Measurements from ENCODE around the gene PKLR.

PKLR gene

GRCh38 chr1:155322953-155323728 is 21.9 kb upstream of the PKLR start:
- H3K4me3 ChIP-seq (ENCODE audit: low read depth, low read length, poor library complexity, severe bottlenecking) = peak overlapping the region; percentile 83
- peak overlapping the region; percentile 97 for H3K4me2 ChIP-seq (ENCODE audit: low read length)
- peaks cover 22% of the 10 kb centered on the region; the same call in 1 of the 2 replicates for H3K36me3 ChIP-seq (ENCODE audit: insufficient read depth, low read length)
- H3F3A ChIP-seq (ENCODE audit: insufficient read depth, low read length) = peaks cover 4% of the 10 kb centered on the region; the same call in 1 of the 2 replicates
- no peak for TF ChIP-seq EZH2 (IDR thresholded peaks at IDR 0.05; ENCODE audit: borderline replicate concordance, low read length)
- TF ChIP-seq, protein P1, sequence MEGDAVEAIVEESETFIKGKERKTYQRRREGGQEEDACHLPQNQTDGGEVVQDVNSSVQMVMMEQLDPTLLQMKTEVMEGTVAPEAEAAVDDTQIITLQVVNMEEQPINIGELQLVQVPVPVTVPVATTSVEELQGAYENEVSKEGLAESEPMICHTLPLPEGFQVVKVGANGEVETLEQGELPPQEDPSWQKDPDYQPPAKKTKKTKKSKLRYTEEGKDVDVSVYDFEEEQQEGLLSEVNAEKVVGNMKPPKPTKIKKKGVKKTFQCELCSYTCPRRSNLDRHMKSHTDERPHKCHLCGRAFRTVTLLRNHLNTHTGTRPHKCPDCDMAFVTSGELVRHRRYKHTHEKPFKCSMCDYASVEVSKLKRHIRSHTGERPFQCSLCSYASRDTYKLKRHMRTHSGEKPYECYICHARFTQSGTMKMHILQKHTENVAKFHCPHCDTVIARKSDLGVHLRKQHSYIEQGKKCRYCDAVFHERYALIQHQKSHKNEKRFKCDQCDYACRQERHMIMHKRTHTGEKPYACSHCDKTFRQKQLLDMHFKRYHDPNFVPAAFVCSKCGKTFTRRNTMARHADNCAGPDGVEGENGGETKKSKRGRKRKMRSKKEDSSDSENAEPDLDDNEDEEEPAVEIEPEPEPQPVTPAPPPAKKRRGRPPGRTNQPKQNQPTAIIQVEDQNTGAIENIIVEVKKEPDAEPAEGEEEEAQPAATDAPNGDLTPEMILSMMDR (IDR thresholded peaks at IDR 0.05; ENCODE audit: low read length) = peak; percentile 86
- no peaks in the 10 kb centered on the region for H3K9me2 ChIP-seq (ENCODE audit: low read depth, low read length)
- peak overlapping the region; percentile 88 for H3K9ac ChIP-seq (ENCODE audit: low read length)
- no peaks in the 10 kb centered on the region for H3K9me3 ChIP-seq (ENCODE audit: low read length)
- H4K20me1 ChIP-seq (ENCODE audit: insufficient read depth, low read length) = no peaks in the 10 kb centered on the region
- H3K4me1 ChIP-seq (ENCODE audit: insufficient read depth, low read length, severe bottlenecking) = peaks cover 49% of the 10 kb centered on the region
- no peak overlapping the region for H2AFZ ChIP-seq (ENCODE audit: low read length)
- H3K27ac ChIP-seq (ENCODE audit: low read depth, low read length, poor library complexity, severe bottlenecking) = peak overlapping the region; percentile 1
- H3K27me3 ChIP-seq (ENCODE audit: insufficient read depth, low read length) = no peaks in the 10 kb centered on the region
- no peaks in the 10 kb centered on the region for H3K79me2 ChIP-seq (ENCODE audit: insufficient read depth, low read length)

DNA sequence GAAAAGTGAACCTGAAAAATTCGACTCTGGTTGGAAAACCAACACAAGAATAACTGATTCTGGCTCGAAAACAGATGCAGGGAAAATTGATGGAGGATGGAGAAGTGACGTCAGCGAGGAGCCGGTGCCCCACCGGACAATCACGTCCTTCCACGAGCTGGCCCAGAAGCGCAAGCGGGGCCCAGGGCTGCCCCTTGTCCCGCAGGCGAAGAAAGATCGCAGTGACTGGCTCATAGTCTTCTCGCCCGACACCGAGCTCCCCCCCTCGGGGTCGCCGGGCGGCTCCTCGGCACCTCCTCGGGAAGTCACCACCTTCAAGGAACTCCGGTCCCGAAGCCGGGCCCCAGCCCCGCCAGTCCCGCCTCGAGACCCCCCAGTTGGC is 21.3 kb upstream of the PKLR start:
- TF ChIP-seq, protein P1 (IDR thresholded peaks at IDR 0.05; ENCODE audit: low read length) = no peak
- no peak for TF ChIP-seq EZH2 (IDR thresholded peaks at IDR 0.05; ENCODE audit: borderline replicate concordance, low read length)

GRCh38 chr1:155321639-155322503 is 20.6 kb upstream of the PKLR start:
- no peaks in the 10 kb centered on the region for H3K79me2 ChIP-seq (ENCODE audit: insufficient read depth, low read length)
- peak overlapping the region; percentile 83 for H3K4me3 ChIP-seq (ENCODE audit: low read depth, low read length, poor library complexity, severe bottlenecking)
- H4K20me1 ChIP-seq (ENCODE audit: insufficient read depth, low read length) = no peaks in the 10 kb centered on the region
- H3F3A ChIP-seq (ENCODE audit: insufficient read depth, low read length) = no peaks in the 10 kb centered on the region
- TF ChIP-seq, protein P1 (IDR thresholded peaks at IDR 0.05; ENCODE audit: low read length) = no peak
- TF ChIP-seq EZH2 (IDR thresholded peaks at IDR 0.05; ENCODE audit: borderline replicate concordance, low read length) = no peak
- H3K27ac ChIP-seq (ENCODE audit: low read depth, low read length, poor library complexity, severe bottlenecking) = peak overlapping the region; percentile 24
- no peaks in the 10 kb centered on the region for H3K9me2 ChIP-seq (ENCODE audit: low read depth, low read length)
- peak overlapping the region; percentile 39; the same call in 1 of the 2 replicates for H3K9ac ChIP-seq (ENCODE audit: low read length)
- H3K4me1 ChIP-seq (ENCODE audit: insufficient read depth, low read length, severe bottlenecking) = peaks cover 49% of the 10 kb centered on the region
- H3K4me2 ChIP-seq (ENCODE audit: low read length) = peak overlapping the region; percentile 97
- H2AFZ ChIP-seq (ENCODE audit: low read length) = no peak overlapping the region
- H3K27me3 ChIP-seq (ENCODE audit: insufficient read depth, low read length) = no peaks in the 10 kb centered on the region
- H3K9me3 ChIP-seq (ENCODE audit: low read length) = no peaks in the 10 kb centered on the region
- H3K36me3 ChIP-seq (ENCODE audit: insufficient read depth, low read length) = peaks cover 32% of the 10 kb centered on the region

More for the DNA sequence above, 21.3 kb upstream of the PKLR start:
- Histone ChIP-seq H3K36me3 (ENCODE audit: insufficient read depth, low read length) (peaks cover 27% of the 10 kb centered on the region), H3K9ac (ENCODE audit: low read length) (peak overlapping the region; percentile 88; the same call in 1 of the 2 replicates), H2AFZ (ENCODE audit: low read length) (no peak overlapping the region), H4K20me1 (ENCODE audit: insufficient read depth, low read length) (no peaks in the 10 kb centered on the region), H3K9me3 (ENCODE audit: low read length) (no peaks in the 10 kb centered on the region), H3K4me1 (ENCODE audit: insufficient read depth, low read length, severe bottlenecking) (peaks cover 49% of the 10 kb centered on the region), H3F3A (ENCODE audit: insufficient read depth, low read length) (no peaks in the 10 kb centered on the region; the same call in 1 of the 2 replicates), H3K4me3 (ENCODE audit: low read depth, low read length, poor library complexity, severe bottlenecking) (peak overlapping the region; percentile 83), H3K9me2 (ENCODE audit: low read depth, low read length) (no peaks in the 10 kb centered on the region), H3K79me2 (ENCODE audit: insufficient read depth, low read length) (no peaks in the 10 kb centered on the region), H3K27me3 (ENCODE audit: insufficient read depth, low read length) (no peaks in the 10 kb centered on the region), H3K4me2 (ENCODE audit: low read length) (peak overlapping the region; percentile 97), H3K27ac (ENCODE audit: low read depth, low read length, poor library complexity, severe bottlenecking) (no peak overlapping the region)

Measured in OCI-LY1 (cell line).